ENCODE data around the gene SSTR3.

Gene SSTR3

DNA sequence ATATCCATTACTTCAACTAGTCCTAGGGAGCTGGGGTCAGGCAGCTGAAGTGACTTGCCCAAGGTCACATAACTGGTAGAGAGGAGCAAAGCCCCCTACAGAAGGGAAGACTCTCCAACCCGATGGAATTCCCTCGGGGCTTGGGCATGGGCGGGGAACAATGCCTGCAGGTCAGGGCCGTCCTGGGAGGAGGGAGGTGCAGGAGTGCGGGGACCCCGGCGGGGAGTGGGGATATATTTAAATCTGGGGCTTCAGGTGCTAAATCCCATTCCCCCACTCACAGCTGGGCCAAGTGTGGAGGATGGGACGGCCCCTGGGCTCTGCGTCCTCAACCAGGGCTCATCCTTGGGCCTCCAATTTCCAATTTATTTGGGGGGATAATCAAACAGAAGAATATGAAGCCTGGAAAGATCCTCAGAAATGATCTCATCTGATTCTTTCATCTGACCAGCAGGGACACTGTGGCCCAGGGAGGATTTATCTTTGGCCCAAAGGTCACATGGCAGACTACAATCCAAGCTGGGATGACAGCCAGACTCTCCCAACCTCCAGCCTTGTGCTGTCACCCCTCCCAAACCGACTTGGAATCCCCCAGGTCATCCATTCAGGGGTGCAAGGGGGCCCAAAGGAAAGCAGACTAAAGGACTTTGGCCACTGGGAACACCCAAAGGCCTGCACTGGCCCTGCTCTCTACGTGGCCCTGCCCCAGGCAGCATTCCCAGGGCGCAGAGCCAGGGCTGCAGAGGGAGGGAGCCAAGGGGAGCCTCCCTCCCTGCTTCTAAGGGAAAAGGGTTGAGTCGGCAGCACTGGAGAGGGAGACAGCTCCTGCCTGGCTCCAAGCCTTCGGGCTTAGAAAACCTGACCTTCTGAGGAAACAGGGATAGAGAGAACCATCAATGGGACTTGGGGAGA, 15.5 kb downstream of the SSTR3 start:
- DNase-seq (no peak), ATAC-seq (no peak)

- no peak for ATAC-seq
- no peak for DNase-seq
These were observed 16.4 kb downstream of the SSTR3 start for GRCh38 chr22:37195921-37196320.

GRCh38 chr22:37194750-37195149, 17.5 kb downstream of the SSTR3 start:
- no peak for ATAC-seq
- DNase-seq, result no peak

- peak; percentile 65 for DNase-seq
- ATAC-seq, result peak; percentile 55
These were observed 18.6 kb downstream of the SSTR3 start for GRCh38 chr22:37193629-37194191.

DNA sequence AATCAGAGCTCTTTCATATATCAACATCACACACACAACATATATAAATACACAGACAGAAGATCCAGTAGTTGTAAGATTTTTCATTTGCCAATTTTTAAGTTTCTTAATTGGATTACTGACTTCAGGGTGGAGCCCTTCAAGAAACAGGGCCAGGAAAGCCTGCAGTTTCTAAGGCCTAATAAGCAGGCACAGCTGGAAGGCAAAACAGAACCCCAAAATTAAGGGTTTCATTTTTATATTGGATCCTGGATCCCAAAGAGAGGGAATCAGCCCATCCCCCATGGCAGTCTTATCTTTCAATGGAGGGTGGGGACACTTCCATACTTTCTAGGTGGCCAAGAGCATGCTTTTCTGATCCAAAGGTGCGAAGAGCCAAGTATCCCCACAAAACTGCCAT, 19.5 kb downstream of the SSTR3 start:
- no peak for DNase-seq
- ATAC-seq, result no peak

- ATAC-seq, result no peak
- no peak for DNase-seq
These were observed 20.1 kb downstream of the SSTR3 start for GRCh38 chr22:37192204-37192603.

DNA sequence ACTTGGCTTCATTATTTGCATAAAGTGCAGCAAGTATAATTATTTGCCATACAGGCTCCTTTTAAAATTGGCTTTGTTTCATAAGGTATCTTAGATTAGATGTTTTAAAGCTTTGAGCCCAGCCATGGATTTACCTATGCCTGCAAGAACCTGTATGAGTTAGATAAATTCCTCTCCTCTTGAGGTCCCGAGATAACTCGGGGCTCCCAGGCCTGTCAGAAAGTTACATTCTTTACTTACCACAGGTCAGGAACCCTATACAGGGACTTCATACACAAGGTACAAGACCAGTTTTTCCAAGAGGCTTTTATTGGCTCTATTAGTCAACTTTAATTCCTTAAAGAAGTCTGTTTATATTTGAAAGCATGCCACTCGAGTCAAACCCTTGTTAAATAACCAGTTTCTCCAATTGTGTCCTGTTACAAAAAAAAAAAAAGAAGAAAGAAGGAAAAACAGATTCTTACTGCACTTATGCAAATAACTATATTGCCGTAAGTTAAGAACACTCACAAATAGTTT, 22.0 kb downstream of the SSTR3 start:
- no peak for DNase-seq
- no peak for ATAC-seq

DNA sequence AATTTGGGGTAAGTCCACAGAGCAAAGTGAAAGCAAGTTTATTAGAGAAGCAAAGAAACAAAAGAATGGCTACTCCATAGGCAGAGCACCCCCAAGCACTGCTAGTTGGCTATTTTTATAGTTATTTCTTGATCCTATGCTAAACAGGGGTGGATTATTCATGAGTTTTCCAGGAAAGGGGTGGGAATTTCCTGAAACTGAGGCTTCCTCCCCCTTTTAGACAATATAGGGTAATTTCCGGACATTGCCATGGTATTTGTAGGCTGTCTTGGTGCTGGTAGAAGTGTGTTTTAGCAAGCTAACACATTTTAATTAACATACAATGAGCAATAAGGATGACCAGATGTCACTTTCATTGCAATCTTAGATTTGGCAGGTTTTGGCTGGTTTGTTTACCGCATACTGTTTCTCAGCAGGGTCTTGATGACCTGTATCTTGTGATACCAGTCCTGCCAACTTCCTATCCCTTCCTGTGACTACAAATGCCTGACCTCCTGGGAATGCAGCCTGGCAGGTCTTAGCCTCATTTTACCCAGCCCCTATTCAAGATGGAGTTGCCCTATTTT, 23.3 kb downstream of the SSTR3 start:
- DNase-seq, result no peak
- no peak for ATAC-seq

DNA sequence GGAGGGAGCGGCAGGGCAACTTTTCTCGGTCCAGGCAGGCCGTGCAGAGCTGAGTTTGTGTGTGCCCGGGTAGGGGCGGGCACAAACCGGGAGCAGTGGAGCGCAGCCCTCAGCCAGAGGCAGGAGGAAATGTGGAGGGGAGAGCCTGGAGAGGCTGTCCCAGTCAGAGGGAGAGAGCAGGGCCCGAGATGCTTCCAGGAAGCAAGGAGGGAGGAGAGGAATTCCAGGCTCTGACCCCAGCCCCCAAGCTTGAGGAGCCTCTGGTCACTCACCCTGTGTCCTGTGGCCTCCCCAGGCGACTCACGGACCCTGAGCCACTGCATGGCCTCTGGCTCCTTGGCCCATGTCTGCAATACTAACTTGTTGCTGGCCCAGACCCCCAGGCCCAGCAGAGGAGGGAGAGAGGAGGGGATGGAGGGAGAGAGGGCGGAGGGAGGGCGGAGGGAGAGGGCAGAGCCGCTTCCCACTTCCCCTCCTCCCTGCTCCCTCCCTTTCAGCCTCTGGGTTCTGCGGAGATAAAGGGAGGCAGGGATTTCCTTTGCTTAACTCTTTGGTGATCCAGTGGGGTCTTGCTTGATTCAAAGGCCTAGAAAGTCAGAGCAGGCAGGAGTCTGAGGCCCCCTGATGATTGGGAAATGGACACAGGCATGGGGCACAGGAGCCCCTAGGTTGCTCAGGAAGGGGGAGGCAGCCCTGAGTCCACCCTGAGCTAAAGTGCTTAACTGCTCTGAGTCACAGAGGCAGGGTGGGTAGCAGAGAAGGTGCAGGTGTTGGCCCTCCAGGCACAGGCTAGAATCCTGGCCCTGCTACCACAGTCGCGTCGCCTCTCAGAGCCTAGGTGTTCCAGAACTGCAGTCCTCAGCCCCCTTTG, 24.2 kb downstream of the SSTR3 start, which contains the start of gene C1QTNF6:
TSS of gene C1QTNF6 (minus strand) at position 357 of the 871 bp plus-strand sequence. CDS start at position 323, 34 bp downstream.
- DNase-seq (no peak), ATAC-seq (no peak)

DNA sequence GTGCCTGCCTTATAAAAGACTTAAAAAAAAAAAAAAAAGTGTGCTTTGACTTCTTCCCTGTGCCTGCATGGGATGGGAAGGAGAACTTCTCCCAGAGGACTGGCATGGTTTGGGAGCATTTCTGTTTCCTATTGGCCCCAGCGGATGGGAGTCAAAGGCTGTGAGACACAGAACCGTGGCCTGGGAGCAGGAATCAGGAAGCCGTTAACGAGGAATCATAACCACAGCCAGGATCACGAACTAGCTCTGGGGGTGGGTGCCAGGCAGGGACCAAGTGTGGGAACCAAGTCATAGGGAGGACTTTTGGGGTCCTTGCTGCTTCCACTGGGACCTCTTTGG, 24.8 kb downstream of the SSTR3 start:
- ATAC-seq, result no peak
- DNase-seq, result no peak

- no peak for ATAC-seq
- no peak for DNase-seq
These were observed 25.2 kb downstream of the SSTR3 start for GRCh38 chr22:37186997-37187522.

GRCh38 chr22:37186228-37186996, 25.9 kb downstream of the SSTR3 start:
- DNase-seq (peak; percentile 50), ATAC-seq (peak; percentile 73)

DNA sequence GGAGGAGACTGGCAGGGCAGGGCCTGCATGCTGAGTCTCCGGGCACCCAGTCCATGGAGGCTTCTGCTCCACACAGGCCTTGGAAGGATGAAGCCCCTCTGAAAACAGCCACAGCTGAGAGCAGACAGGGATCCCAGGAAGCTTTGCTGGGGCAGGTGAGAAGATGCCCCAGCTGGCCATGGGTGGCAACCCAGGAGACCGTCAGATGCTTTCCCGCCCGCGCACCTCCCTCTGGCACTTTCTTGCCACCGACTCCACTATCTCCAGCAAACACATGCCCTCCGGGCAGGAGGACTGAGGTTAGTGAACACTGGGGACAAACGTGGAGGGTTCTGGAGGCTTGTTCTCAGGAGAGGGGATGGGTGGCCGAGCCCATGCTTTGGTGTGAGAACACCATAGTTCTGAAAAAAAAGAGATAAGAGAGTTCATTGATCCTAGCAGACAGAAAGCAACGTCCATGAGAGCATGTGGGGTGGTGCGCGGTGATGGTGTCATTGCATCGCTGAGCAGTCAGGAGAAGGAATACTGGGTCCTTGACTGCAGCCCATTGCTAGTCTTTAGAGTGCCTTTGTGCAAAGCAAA, 26.5 kb downstream of the SSTR3 start:
- ATAC-seq (no peak), DNase-seq (no peak)

DNA sequence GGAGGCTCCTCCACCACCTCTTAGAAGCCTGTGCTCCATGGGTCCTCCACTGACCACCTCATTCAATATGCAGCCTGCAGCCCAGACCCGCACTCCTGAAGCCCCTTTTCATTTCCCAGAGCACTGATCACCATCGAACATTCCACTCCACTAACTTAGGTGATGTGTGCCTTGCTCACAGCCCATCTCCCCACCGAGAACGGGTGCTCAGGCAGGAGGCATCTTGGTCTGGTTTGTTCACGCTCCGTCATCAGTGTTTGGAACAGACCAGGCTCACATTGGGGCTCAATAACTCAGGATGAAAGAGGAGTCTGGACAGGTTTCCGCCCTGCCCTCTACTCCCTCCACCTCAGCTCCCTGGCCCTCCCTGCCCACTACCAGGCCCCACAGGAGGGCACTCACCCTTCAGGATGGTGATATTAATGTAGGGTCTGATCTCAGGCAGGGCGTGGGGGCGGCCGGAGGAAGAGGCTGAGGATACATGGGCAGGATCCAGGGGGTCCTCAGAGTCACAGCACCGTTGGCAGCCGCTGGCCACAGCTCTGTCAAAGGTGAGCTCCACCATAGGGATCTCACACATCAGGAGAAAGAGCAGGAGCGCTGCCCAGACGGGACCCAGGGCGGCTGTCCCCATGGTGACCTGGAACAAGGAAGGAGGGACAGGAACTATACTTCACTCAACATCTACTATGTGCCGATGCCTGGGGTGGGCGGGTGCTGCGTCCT, 27.3 kb downstream of the SSTR3 start:
- ATAC-seq, result no peak

DNA sequence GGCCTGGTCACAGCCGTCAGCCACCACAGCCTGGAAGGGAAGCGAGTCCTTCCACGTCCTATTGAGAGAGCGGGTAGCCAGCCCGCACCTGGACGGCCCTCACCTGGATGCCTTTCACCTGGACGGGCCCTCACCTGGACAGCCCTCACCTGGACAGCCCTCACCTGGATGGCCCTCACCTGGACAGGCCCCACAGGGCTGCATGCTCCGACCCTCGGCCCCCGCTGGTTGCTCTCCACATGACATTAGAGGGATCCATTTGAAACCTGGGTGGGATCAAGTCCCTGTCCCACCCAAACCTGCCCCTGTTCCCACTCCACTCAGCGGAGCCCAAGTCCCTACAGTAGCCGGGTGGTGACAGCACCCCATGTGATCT, 27.9 kb downstream of the SSTR3 start:
- no peak for DNase-seq
- no peak for ATAC-seq

More for the DNA sequence above, 27.3 kb downstream of the SSTR3 start:
- DNase-seq, result no peak

DNA sequence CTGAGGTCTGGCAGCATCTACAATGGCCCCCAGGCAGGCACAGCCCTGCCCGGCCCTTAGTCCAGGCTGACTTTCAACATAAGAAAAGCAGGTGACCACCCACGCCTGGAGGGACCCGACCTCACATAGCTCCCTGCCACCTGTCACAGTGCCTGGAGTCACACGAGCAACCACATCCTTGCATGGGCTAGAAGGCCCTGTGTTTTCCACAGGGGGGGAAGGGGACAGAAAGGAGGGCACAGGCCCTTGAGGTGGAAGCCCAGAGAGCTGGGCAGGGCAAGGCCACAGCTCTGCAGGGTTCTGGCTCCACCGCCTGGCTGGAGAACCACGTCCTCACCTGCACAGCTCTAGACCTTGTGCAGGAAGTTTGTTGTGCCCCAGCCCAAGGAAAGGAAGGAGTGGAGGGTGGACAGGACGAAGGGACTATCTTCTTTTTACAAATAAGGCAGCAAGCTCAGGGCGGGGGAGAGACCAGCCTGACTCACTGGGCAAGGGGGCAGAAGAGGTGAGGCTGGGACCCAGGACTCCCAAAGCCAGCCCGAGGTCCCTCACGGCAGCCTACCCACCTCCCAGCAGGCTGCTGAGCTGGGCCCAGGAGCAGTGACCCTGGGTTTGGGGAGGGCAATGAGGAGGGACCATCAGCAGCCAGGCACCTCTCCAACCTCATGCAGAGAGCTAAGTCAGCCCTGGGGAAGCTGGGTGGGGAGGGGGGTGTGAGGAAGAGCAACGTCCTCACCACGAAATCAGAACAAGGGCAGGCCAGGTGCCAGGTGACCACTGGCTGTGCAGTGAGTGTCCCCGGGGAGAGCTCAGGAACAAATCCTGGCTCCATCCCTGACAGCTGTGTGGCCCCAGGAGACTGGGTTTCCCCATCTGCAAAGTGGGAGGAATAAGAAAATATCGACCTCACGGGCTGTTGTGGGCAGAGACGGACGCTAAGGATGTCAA, 28.6 kb downstream of the SSTR3 start:
- no peak for DNase-seq

DNA sequence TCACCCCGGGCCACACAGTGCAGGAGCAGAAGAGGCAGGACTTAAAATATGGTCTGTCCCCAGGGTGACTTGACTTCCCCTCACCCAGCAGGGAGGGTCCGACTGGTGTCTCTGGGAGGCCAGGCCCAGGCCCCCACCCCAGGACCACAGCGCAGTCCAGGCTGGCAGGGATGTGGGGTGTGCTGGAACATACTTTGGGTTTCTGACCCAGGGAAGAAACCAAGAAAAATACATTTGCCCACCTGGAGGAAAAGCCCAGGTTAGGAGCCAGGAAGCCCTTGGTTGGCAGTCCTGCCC, 29.4 kb downstream of the SSTR3 start:
- DNase-seq (no peak), ATAC-seq (no peak)

More for the DNA sequence above, 28.6 kb downstream of the SSTR3 start:
- no peak for ATAC-seq

DNA sequence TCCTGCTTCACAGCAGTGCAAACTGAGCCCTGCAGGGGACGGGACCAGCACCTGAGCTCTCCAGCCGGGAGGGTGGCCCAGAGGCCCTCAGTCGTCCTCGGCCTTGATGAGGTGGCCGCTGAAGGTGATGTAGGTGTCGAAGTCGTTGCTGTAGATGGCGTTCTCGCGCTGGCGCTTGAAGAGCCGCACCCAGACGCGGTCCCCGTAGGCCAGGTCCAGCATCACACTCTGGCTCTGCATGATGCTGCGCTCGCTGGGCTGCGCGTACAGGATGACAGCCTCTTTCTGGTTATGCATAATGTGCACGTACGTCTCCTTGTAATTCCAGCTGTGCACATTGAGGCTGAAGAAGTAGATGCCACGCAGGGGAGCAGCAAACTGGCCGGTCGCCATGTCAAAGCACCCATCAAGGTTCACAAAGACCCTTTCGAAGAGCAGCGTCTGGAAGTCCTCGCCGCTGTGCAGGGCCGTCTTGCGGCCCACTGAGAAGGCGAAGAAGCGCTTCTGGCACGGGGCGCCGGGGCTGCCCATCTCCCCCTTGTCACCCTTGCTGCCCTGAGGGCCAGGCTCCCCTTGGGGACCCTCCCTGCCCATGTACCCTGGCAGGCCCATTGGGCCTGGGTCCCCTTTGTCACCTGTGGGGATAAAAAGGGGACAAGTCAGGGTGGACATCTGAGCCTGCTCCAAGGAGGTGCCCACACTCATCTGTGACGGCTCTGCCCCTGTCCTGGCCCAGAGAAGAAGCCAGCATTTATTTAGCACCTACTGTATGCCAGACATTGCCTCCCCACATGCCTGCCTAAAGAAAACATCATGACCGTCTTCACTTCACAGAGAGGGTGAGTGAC, 30.0 kb downstream of the SSTR3 start:
- DNase-seq, result no peak
- ATAC-seq, result no peak
